Inflammatory macrophage treated with lipopolysaccharide for 1 hour (primary cell): Measurements from ENCODE around the gene RPS4Y1.
A peak's percentile ranks its signal among the peaks of the same experiment; 100 is the strongest.
"Not testable (repeated sequence)": the region's sequence is repeated elsewhere in the genome, so short reads cannot be mapped to it uniquely, and the experiment has no call there.

ENCODE experiments used
- DNase-seq, 2 donors: peaks; one replicate each; pipeline ENCODE4 v3.0.0-alpha.2; 2020 to 2022

Gene RPS4Y1

DNA sequence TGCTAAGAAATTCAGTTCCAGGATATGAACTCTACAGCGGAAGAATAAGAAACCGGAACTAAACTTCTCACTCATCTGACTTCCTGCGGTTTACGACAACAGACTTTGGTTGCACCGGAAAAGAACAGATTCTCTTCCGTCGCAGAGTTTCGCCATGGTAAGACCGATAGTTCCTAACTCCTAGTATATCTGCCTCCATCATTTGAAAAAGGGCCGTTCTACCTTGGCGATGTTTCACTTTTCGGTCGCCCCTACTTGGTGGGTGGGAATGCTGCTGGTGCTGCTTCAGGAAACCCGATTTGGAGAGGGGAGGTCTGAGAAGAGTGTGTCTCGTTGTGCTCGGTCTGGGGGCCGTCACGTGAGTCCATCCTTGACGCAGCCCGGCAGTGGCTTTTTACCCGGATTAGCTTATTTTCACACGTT lies at the start of gene RPS4Y1:
TSS of gene RPS4Y1 (plus strand) at position 132 of the 423 bp plus-strand sequence. CDS start at position 155, 23 bp downstream.
- DNase-seq = peak; percentile 59 to 65

DNA sequence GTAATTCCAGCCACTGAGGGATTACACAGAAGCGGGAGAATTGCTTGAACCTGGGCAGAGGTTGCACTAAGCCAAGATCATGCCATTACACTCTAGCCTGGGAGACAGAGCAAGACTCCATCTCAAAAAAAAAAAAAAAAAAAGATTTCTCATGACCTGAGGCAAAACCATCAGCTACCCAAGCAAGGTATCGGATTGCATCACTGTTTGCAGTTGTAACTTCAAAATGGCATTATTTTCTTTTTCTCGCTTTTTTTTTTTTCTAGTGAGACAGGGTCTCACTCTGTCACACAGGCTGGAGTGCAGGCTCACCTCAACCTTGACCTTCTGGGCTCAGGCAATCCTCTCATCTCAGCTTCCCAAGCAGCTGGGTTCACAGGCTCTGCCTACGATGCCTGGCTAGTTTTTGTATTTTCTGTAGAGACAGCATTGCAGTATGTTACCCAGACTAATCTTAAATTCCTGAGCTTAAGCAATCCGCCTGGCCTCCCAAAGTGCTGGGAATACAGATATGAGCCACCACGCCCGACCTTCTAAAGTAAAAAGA lies 44.4 kb upstream of the RPS4Y1 start:
- no peak for DNase-seq

DNA sequence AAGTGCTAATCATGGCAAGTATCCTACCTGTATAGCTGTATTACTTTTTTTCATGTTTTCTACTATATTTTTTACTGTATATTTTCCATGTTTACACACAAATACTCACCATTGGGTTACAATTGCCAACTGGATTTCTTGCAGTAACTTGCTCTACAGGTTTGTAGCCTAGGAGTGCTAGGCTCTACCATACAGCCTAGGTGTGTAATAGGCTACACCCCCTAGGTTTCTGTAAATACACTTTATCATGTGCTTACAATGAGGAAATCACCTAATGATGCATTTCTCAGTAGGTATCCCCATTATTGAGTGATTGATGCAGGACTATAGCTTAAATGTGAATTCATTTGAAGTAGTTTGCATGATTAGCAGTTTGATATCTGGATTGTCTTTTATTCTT lies 43.4 kb upstream of the RPS4Y1 start:
- no peak for DNase-seq

DNA sequence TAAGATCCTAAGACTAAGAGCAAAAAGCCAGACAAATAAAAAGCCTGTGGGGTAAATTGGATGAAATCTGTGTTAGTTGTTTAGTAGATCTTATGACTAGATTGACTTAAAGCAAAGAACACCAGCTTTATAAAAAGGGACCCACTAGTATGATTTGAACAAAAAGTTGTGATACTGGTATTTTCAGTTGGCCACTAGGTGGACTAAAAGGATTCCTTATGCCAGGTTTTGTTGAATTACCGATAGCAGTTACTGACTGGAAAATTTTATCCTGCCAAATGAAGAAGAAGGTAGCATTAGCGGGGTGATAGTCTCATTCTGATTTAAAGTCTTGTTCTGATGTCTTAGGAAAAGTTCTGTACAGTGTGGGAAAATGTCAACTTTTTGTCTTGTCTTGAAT lies 41.2 kb upstream of the RPS4Y1 start:
- DNase-seq = peak in 1 of 2 donors; percentile 14

DNA sequence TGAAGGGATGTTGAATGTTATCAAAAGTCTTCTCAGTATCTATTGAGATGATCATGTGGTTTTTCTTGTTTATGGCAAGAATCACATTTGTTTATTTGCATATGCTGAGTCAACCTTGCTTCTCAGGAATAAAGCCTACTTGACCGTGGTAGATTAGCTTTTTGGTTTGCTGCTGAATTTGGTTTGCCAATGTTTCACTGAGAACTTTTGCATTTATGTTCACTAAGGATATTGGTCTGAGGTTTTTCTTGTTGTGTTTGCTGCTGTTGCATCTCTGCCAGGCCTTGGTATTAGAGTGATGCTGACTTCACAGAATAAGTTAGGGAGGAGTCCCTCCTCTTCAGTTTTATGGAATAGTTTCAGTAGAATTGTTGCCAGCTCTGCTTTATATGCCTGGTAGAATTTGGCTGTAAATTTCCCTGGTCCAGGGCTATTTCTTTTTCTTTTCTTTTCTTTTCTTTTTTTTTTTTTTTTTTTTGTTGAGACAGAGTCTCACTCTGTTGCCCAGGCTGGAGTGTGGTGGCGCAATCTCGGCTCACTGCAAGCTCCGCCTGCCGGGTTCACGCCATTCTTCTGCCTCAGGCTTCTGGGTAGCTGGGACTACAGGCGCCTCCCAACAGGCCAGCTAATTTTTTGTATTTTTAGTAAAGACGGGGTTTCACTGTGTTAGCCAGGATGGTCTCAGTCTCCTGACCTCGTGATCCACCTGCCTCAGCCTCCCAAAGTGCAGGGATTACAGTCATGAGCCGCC lies 24.1 kb upstream of the RPS4Y1 start:
- not testable (repeated sequence) for DNase-seq

DNA sequence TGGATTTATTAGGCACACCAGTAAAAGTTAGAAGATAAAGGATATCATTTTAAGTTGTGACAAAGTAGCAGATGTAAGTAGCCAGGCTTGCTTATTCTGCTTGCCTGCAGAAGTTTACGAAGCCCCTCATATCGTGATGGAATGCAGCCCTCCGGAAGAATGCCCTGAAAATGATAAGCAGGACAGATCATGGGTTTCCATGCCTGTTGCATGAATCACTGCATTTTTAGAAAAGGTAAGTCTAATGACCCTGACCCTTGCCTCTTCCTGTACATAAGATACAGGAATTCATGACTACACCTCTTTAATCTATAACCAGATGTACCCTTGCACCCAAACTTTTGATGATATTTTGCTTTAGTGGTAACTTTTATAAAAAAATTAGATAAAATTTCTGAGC lies 16.9 kb upstream of the RPS4Y1 start:
- no peak for DNase-seq

DNA sequence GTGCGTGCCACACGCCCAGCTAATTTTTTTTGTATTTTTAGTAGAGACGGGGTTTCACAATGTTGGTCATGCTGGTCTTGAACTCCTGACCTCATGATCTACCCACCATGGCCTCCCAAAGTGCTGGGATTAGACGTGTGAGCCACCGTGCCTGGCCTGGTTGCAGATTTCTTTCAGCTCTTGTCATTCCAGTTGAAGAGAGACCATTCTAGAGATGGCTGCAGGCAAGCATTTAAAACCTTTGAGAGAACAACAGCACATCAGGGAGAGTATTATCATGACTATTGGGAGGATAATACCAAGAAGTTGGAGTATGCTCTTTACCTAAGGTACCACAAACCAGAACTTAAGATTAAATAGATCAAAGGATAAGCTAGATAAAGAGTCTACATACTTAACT lies 12.9 kb upstream of the RPS4Y1 start:
- no peak for DNase-seq

DNA sequence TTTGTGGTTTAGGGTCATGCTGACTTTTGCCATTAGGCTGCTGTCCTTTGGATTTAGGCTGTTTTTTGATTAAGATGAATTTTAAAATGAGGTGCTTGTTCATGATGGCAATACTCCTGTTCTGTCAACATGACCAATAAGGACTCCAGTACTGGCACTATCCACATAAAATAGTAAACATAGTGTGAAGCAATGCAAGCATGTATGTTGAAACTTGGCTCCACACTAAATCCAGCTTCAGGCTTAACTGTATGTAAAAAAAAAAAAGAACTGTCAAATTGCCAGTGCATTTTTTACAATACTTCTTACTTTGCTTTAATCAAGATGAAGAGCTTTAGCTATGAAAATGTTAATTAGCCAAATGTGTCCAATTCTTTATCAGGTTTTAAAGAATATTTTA lies 6.2 kb upstream of the RPS4Y1 start:
- no peak for DNase-seq

DNA sequence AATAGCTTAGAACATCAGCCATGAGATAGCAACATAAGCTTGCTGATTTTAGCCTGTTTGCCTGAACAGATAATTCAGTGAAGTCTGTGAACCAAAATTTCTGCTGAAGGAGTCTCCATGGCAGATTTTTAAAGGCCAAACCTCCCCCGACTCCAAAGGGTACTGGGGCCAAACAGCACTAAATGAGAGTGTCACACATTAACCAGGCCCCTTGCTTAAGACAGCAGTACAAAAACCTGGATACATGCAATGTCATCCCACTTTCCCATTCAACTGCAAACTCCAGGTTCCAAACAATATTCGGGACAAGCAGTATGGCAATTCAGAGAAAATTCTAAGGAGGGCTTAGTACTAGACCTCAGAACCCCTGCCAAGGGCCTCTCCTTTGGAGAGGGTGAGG lies 4.3 kb upstream of the RPS4Y1 start:
- no peak for DNase-seq

DNA sequence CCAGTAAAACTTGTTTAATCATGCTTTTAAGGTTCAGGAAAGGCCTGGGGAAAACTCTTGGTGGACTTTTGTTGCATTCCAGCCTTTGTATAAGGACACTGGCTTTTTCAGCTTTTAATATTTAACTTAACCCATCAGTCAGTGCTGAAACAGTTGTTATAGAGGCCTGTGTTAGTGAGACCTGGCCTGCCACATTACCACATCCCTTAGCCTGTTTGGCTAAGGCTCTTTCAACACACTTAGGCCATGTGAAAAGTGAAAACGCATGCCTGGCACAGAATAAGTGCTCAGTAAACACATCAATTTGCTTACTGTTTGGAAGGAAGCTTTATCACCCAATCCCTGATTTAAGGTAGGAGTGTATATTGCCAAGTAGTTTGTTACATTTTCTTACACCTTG lies 3.5 kb upstream of the RPS4Y1 start:
- no peak for DNase-seq

DNA sequence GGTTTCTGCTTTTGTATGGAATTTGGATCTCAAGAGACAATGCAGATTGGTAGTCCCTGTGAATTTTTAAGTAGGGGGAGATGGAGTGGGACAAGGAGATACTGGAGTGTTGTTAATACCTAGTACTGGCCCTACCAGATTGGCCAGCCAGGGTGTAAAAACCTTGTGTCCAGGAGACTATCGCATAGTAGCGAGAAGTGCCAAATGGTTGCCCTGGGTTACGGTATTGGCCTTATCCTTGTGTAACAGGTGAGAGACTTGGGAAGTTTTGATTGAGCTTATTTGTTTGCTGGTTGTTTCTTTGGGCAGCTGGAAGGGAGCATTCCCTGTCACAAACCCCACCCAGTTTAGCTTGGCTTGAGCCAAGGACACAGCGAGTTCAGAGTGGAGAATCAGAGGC lies 5.4 kb downstream of the RPS4Y1 start:
- no peak for DNase-seq

DNA sequence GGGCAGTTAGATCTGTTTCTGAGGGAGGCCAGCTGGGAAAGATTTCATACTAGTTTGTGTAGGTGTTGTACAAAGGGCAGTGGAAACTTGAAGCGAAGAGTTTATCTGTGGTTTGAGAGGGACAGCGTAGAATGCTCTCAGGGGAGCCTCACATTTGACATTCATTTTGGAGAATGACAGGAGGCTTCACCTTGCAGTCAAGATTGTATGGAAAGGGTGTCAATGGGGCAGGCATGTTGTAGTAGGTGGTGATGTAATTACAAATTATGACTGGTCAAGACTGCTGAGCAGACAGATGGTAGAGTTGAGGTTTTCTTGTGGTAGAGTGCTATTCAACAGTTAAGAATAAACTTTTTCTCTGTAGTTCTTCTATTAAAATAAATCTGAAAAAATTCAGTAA lies 7.0 kb downstream of the RPS4Y1 start:
- no peak for DNase-seq

DNA sequence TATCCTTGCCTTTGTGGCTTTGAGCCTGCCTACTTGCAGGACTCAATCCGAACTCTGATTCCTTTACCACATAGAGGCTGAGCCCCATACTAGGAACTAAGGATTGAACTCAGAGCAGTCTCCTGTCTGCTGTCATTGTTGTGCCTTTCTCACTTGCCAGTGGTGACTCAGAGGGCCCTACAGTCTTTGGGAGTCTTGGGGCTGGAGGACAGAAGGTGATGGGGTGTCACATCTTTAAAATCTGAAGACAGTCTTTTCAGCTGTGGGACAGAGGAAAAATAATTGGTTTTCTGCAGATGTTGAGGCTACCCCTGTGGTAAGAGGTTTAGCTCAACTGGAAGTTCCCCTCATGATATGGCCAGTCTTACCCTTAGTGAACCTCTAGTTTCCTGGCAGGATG lies 8.0 kb downstream of the RPS4Y1 start:
- no peak for DNase-seq

DNA sequence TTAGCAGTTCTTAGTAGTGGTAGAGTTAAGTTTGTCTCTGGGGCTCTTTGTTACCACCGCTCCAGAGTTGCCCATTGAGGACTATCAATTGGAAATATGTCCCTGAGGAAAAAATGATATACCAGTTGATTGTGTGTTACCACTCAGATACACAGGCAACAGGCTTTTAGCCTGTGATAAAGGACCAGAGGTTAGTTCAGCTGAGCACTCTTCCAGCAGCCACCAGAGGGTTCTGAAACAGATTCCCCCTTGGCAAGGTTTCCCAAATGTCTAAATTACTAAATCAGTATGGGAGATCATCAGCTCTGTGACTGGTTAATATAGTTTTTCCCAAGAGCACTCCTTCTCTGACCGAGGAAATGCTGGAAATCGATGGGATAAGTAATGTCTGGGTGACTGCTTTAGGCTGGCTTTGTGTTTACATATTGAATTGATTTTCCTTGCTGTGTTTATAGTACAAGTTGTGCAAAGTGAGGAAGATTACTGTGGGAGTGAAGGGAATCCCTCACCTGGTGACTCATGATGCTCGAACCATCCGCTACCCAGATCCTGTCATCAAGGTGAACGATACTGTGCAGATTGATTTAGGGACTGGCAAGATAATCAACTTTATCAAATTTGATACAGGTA lies 12.9 kb downstream of the RPS4Y1 start:
- DNase-seq = no peak

DNA sequence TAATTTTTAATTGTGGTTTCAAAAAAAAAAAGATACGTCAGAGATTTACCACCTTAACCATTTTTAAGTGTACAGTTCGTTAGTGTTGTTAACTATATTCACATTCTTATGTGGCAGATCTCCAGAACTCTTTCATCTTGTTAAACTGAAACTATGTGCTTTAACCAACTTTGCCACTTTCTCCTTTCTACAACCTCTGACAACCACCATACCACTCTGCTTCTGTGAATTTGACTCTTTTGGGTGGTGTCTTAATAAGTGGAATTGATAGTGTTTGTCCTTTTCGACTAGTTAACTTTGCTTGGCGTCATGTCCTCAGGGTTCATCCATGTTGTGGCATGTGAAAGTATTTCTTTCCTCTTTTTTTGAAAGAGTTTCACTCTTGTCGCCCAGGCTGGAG lies 15.7 kb downstream of the RPS4Y1 start:
- no peak for DNase-seq

DNA sequence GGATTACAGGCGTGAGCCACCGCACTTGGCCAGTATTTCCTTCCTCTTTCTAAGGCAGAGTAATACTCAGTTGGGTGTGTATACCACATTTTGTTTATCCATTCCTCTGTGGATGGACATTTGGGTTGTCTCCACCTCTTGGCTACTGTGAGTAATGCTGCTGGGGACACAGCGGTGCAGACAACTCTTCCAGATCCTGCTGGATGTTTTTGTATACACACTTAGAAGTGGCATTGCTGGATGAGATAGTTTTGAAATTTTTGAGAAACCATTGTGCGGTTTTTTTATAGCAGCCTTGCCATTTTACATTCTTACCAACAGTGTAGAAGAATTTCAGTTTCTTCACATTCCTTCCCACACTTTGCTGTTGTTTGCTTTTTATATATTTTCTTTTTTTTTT lies 16.3 kb downstream of the RPS4Y1 start:
- no peak for DNase-seq

DNA sequence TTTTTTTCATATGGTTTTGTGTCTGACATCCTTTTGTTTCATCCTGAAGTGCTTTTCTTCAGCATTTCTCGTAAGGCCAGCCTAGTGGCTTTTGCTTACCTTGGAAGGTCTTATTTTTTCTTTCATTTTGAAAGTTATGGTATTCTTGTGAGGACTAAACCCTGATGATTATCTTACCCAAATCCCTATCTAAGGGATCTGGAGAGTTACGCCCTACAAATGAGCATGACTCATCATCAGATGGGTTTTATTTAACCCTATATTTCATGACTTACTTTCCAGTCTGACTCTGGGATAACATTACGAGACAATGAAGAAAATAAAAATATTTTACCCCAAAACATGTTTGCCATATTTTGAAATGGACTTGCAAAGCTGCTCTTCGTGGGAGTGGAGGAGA lies 18.4 kb downstream of the RPS4Y1 start:
- no peak for DNase-seq

DNA sequence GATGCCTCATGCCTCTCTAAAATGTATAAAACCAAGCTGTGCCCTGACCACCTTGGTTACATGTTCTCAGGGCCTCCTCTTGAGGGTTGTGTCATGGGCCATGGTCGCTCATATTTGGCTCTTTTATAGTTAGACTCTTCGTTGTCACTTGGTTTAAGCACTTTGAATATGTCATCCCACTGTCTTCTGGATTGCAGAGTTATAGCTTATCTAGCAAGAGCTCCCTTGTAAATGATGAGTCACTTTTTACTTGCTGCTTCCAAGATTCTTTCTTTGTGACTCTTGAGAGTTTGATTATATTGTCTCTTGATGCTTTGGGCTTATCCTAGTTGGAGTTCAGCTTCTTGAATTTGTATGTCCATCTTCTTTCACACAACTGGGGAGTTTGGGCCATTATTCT lies 19.1 kb downstream of the RPS4Y1 start:
- DNase-seq = no peak

DNA sequence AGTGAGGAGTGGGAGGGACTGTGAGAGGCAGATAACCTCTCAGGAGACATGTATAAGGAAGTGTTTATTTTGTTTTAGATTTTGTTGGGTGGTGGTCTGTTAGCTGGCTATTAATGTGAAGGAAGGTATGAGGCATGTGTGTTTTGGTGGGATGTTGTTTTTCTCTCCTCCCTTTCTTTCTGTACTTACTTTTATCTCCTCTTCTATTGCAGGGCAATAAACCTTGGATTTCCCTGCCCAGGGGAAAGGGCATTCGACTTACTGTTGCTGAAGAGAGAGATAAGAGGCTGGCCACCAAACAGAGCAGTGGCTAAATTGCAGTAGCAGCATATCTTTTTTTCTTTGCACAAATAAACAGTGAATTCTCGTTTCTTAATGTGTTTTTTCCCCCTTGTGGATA lies 25.2 kb downstream of the RPS4Y1 start:
- DNase-seq = no peak

DNA sequence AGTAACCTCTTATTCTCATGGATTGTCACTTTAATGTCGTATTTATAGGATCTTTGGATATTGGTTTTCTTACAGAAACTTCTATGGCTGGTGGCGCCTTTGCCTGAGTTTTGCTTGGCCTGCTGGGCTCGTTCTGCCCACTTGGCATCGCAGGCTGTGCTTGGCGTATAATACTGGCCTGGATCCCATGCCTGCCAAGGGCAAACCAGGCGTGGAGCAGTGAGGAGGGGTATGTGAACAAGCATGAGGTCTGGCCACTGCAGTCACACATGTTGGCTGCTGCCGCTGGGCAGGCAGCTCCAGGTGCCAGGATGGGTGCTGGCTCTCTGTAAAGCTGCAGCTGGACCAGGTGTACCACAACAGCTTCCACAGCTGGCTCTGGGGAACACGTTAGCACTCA lies 26.1 kb downstream of the RPS4Y1 start:
- DNase-seq = no peak

DNA sequence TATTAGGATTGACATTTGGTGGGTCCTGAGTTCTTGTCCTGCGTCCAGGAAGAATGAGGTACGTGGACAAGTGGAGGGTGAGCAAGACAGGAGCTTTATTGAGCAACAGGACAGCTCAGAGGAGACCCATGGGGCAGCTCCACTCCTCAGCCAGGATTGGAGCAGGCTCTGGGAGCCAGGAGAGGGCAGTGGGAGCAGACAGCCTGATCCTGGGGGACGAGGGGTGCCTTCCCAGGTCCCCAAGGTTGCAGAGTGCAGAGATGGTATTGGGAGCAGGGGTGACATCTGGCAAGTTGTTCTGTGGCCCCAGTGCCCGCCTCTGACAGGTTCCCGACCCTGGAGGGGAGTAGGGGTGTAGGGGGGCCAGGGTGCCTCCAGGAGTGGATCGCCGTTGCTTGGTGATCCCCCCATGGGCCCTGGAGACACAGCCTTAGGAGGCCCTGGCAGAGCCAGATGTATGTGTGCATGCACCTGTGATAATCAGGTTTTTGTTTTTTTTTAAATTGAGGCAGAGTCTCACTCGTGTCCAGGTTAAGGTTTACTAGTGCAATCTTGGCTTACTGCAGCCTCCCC lies 26.7 kb downstream of the RPS4Y1 start:
- no peak for DNase-seq

DNA sequence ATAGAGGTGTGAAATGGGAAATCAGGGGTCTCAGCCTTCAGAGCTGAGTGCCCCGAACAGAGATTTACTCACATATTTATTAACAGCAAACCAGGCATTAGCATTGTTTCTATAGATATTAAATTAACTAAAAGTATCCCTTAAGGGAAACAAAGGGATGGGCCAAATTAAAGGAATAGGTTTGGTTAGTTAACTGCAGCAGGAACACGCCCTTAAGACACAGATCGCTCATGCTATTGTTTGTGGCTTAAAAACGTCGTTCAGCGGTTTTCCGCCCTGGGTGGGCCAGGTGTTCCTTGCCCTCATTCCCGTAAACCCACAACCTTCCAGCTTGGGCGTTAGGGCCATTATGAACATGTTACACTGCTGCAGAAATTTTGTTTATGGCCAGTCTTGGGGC lies 30.8 kb downstream of the RPS4Y1 start:
- not testable (repeated sequence) for DNase-seq

DNA sequence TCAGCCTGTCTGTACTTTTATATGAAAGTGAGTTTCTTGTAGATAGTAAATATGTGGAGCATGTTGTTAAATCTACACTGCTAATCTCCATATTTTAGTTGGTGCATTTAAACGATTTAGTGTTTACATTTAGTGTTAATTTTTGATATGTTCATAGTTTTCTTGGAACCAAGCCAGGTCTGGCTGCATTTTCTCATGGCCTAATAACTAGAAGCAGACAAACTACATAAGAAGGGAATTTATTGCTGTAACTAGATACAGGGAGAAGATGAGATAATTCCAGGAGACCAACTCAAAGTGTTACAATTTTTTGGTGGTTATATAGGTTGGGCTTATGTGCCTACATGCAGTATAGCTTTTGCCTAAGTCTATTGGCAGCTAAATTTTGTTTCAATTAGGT lies 32.8 kb downstream of the RPS4Y1 start:
- no peak for DNase-seq

DNA sequence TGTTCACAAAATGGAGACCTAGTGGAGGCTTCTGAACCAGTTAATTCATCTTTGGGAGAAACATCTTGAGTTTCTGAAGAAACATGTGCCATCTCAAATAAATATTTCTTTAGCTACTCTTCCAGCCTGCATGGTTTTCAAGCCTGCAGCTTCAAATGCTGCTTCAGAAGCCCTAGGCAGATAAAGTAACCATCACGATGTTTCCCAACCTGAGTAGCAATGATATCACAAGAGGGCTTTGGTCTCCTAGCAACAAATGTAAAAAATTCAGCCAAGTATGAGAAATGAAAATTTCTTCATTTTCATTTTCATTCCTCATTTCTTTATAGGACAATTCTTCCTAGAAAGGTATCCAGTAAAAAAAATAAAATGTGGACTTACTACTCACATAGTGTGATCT lies 42.2 kb downstream of the RPS4Y1 start:
- no peak for DNase-seq
